ENCODE data around the gene FAIM2. TPM values are rescaled to one million over a fixed set of nuclear protein-coding genes. Genes with fewer than 3 reads are reported as not detected.

The FAIM2 gene
- total RNA-seq, 2 experiments from 2014 or later, result not detected

GRCh38 chr12:49939707-49940106 lies 36.0 kb upstream of the FAIM2 start:
- intact Hi-C loops (cut with DNase I, micrococcal nuclease), result no loop called here

GRCh38 chr12:49939307-49939706 lies 35.6 kb upstream of the FAIM2 start:
- peaks cover 9% of the 10 kb centered on the region for H3K4me1 Mint-ChIP-seq (ENCODE audit: low read depth)
- no peaks in the 10 kb centered on the region for H3K36me3 ChIP-seq (ENCODE audit: insufficient read depth, low read length)
- CTCF ChIA-PET, result interaction anchor here (1.9 kb wide), 1 partner anchor 28 kb away, joined by 6 read pairs; no protein-coding TSS in a partner anchor

More at GRCh38 chr12:49939707-49940106, 36.0 kb upstream of the FAIM2 start:
- ChIA-PET POLR2A (no interaction called here), CTCF (interaction anchor here (1.9 kb wide), 1 partner anchor 27 kb away, joined by 6 read pairs; no protein-coding TSS in a partner anchor)
- Histone ChIP-seq H3K27ac (ENCODE audit: low read depth in 1 of 2, low read length in 2 of 2) (no peak overlapping the region), H3K9me3 (ENCODE audit: control insufficient read depth in 1 of 2, insufficient read depth in 1 of 2, low read length in 2 of 2) (no peaks in the 10 kb centered on the region), H3K36me3 (ENCODE audit: insufficient read depth, low read length) (no peaks in the 10 kb centered on the region), H3K4me3 (ENCODE audit: low read length) (no peak overlapping the region), H3K27me3 (ENCODE audit: control insufficient read depth in 1 of 2, insufficient read depth in 2 of 2, low read length in 2 of 2) (no peaks in the 10 kb centered on the region), H3K4me1 (ENCODE audit: insufficient read depth, low read length) (peaks cover 29% of the 10 kb centered on the region)
- H3K4me1 Mint-ChIP-seq (ENCODE audit: low read depth), result peaks cover 13% of the 10 kb centered on the region
- H3K27me3 Mint-ChIP-seq, result no peaks in the 10 kb centered on the region
- no peak overlapping the region for H3K4me3 Mint-ChIP-seq
- no peak for ATAC-seq (ENCODE audit: poor library complexity)
- H3K36me3 Mint-ChIP-seq (ENCODE audit: low read depth), result no peaks in the 10 kb centered on the region
- TF ChIP-seq, protein P1, sequence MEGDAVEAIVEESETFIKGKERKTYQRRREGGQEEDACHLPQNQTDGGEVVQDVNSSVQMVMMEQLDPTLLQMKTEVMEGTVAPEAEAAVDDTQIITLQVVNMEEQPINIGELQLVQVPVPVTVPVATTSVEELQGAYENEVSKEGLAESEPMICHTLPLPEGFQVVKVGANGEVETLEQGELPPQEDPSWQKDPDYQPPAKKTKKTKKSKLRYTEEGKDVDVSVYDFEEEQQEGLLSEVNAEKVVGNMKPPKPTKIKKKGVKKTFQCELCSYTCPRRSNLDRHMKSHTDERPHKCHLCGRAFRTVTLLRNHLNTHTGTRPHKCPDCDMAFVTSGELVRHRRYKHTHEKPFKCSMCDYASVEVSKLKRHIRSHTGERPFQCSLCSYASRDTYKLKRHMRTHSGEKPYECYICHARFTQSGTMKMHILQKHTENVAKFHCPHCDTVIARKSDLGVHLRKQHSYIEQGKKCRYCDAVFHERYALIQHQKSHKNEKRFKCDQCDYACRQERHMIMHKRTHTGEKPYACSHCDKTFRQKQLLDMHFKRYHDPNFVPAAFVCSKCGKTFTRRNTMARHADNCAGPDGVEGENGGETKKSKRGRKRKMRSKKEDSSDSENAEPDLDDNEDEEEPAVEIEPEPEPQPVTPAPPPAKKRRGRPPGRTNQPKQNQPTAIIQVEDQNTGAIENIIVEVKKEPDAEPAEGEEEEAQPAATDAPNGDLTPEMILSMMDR (IDR thresholded peaks at IDR 0.05), result no peak
- no peaks in the 10 kb centered on the region for H3K9me3 Mint-ChIP-seq
- no peak overlapping the region for H3K27ac Mint-ChIP-seq
- DNase-seq, result no peak

GRCh38 chr12:49937639-49938300 lies 34.1 kb upstream of the FAIM2 start:
- CTCF ChIA-PET, result interaction anchor here (1.7 to 1.9 kb wide), 2 partner anchors 8 to 29 kb away, joined by 3 to 5 read pairs; no protein-coding TSS in a partner anchor

More at GRCh38 chr12:49939307-49939706, 35.6 kb upstream of the FAIM2 start:
- no peak overlapping the region for H3K27ac Mint-ChIP-seq
- no peak for DNase-seq
- H3K27me3 ChIP-seq (ENCODE audit: control insufficient read depth in 1 of 2, insufficient read depth in 2 of 2, low read length in 2 of 2), result no peaks in the 10 kb centered on the region
- H3K27me3 Mint-ChIP-seq, result no peaks in the 10 kb centered on the region
- H3K9me3 Mint-ChIP-seq, result no peaks in the 10 kb centered on the region
- POLR2A ChIA-PET, result no interaction called here
- H3K9me3 ChIP-seq (ENCODE audit: control insufficient read depth in 1 of 2, insufficient read depth in 1 of 2, low read length in 2 of 2), result no peaks in the 10 kb centered on the region
- no peak overlapping the region for H3K27ac ChIP-seq (ENCODE audit: low read depth in 1 of 2, low read length in 2 of 2)
- H3K36me3 Mint-ChIP-seq (ENCODE audit: low read depth), result no peaks in the 10 kb centered on the region
- H3K4me3 Mint-ChIP-seq, result no peak overlapping the region
- TF ChIP-seq, protein P1 (IDR thresholded peaks at IDR 0.05), result no peak
- H3K4me1 ChIP-seq (ENCODE audit: insufficient read depth, low read length), result peaks cover 26% of the 10 kb centered on the region
- no peak for ATAC-seq (ENCODE audit: poor library complexity)
- intact Hi-C loops (cut with DNase I, micrococcal nuclease), result no loop called here
- H3K4me3 ChIP-seq (ENCODE audit: low read length), result no peak overlapping the region

More at GRCh38 chr12:49937639-49938300, 34.1 kb upstream of the FAIM2 start:
- no peaks in the 10 kb centered on the region for H3K9me3 ChIP-seq (ENCODE audit: control insufficient read depth in 1 of 2, insufficient read depth in 1 of 2, low read length in 2 of 2)
- no peak overlapping the region for H3K4me3 ChIP-seq (ENCODE audit: low read length)
- H3K36me3 ChIP-seq (ENCODE audit: insufficient read depth, low read length), result no peaks in the 10 kb centered on the region
- POLR2A ChIA-PET, result no interaction called here
- no peaks in the 10 kb centered on the region for H3K27me3 ChIP-seq (ENCODE audit: control insufficient read depth in 1 of 2, insufficient read depth in 2 of 2, low read length in 2 of 2)
- TF ChIP-seq, protein P1 (IDR thresholded peaks at IDR 0.05), result no peak
- peaks cover 11% of the 10 kb centered on the region for H3K4me1 ChIP-seq (ENCODE audit: insufficient read depth, low read length)
- no peak overlapping the region for H3K27ac ChIP-seq (ENCODE audit: low read depth in 1 of 2, low read length in 2 of 2)
- H3K27me3 Mint-ChIP-seq, result no peaks in the 10 kb centered on the region
- H3K4me1 Mint-ChIP-seq (ENCODE audit: low read depth), result peaks cover 4% of the 10 kb centered on the region
- ATAC-seq (ENCODE audit: poor library complexity) (no peak), DNase-seq (no peak)
- no peak overlapping the region for H3K4me3 Mint-ChIP-seq
- intact Hi-C loops (cut with DNase I, micrococcal nuclease), result no loop called here
- H3K9me3 Mint-ChIP-seq, result no peaks in the 10 kb centered on the region
- H3K27ac Mint-ChIP-seq, result no peak overlapping the region
- H3K36me3 Mint-ChIP-seq (ENCODE audit: low read depth), result no peaks in the 10 kb centered on the region
